Stomach (tissue), 9 donors: ENCODE measurements around the gene PPP2R3B. TPM values are rescaled to one million over a fixed set of nuclear protein-coding genes. Genes with fewer than 3 reads are reported as not detected.
"Not testable (repeated sequence)": the region's sequence is repeated elsewhere in the genome, so short reads cannot be mapped to it uniquely, and the experiment has no call there.

Source experiments
- DNase-seq, 2 donors: peaks; one replicate each; pipeline versions ENCODE4 v3.0.0 to v3.0.0-alpha.2; 2013 to 2019
- H3K27ac ChIP-seq, 5 donors: fragments of 200-600 bp in 4 of 5; sonication (generic) in 4 of 5; one replicate each; pipeline ENCODE4 v1.5.1; 2013 to 2019; ENCODE audit warnings: mild to moderate bottlenecking in 1 of 5, moderate library complexity in 1 of 5
- H3K27me3 ChIP-seq, 3 donors: fragments of 200-600 bp; sonication (generic); one replicate each; pipeline ENCODE4 v1.5.1; 2017 to 2019; ENCODE audit warnings: mixed run types in 1 of 3
- H3K36me3 ChIP-seq, 4 donors: fragments of 200-600 bp; sonication (generic); 1 replicate in 3 of 4; 2 replicates in 1 of 4; pipeline ENCODE4 v1.5.1; 2016 to 2019
- H3K4me1 ChIP-seq, 4 donors: fragments of 200-600 bp; sonication (generic); one replicate each; pipeline ENCODE4 v1.5.1; 2016 to 2019
- H3K4me3 ChIP-seq, 4 donors: fragments of 200-600 bp; sonication (generic) in 3 of 4; one replicate each; pipeline ENCODE4 v1.5.1; 2016 to 2019; ENCODE audit warnings: mild to moderate bottlenecking in 1 of 4
- H3K9me3 ChIP-seq, 4 donors: fragments of 200-600 bp; sonication (generic); one replicate each; pipeline ENCODE4 v1.5.1; 2016 to 2019
- CTCF ChIP-seq, 7 experiments: fragments of 450-650 bp in 4 of 7; fragments of 200-600 bp in 3 of 7; sonication (generic) in 3 of 7; IDR thresholded peaks; one replicate each; pipeline ENCODE4 v1.5.1; 2016 to 2019; ENCODE audit warnings: antibody characterized with exemption in 7 of 7, control low read depth in 2 of 7, mild to moderate bottlenecking in 1 of 7
- EP300 ChIP-seq: sonication (generic); formaldehyde crosslinking; IDR thresholded peaks from one replicate; pipeline ENCODE4 v1.6.1; 2017; ENCODE audit warnings: antibody characterized with exemption
- POLR2A ChIP-seq, 4 donors: fragments of 450-650 bp; IDR thresholded peaks; one replicate each; pipeline ENCODE4 v1.6.1; 2016; ENCODE audit warnings: antibody characterized with exemption in 4 of 4, control low read depth in 2 of 4, mild to moderate bottlenecking in 1 of 4, moderate library complexity in 1 of 4
- POLR2AphosphoS5 ChIP-seq, 3 donors: sonication (generic); formaldehyde crosslinking; IDR thresholded peaks; one replicate each; pipeline ENCODE4 v1.6.1; 2016; ENCODE audit warnings: antibody characterized with exemption in 3 of 3
- WGBS, 5 donors: extraction: QIAGEN DNeasy Blood & Tissue Kit in 3 of 5; methylation state at CpG; one replicate each; pipeline versions ENCODE4 v1.1.5 to v1.1.7; 2013 to 2018; 5-methylcytosine and 5-hydroxymethylcytosine counted together
- intact Hi-C: fragments of 100-400 bp; cut with DNase I; formaldehyde crosslinking; loops from one replicate; pipeline ENCODE4 v1.15.1; 2023; ENCODE audit warnings: low total_unique reads
- polyA plus RNA-seq, 3 donors: library from polyadenylated mRNA; stranded (reverse); fragments of 200-250 nt; gene quantifications; one replicate each; pipeline ENCODE4 v1.2.3, GENCODE V29; 2013
- total RNA-seq, 5 donors: library from RNA; depleted of rRNA; stranded (reverse); fragments of >200 nt; gene quantifications; one replicate each; pipeline versions ENCODE4 v1.1.0 to v1.2.3, GENCODE V29; 2014 to 2016
- donor health status: healthy with polysubstance abuse.
- donor health status: Bipolar disorder and iron deficiency.
- donor health status: healthy.

Gene PPP2R3B
- total and polyA plus RNA-seq, 8 donors: 5.3 to 31.7 (median 15.0) TPM

GRCh38 chrX:307261-308111 is 79.2 kb downstream of the PPP2R3B start:
- DNase-seq: no peak
- Histone ChIP-seq H3K27me3 (no peaks in the 10 kb centered on the region), H3K36me3 (peaks cover 53 to 99% (median 97%) of the 10 kb centered on the region in 4 donors), H3K4me1 (no peaks in the 10 kb centered on the region), H3K4me3 (no peak overlapping the region), H3K27ac (no peak overlapping the region), H3K9me3 (peaks cover 0 to 5% (median 0%) of the 10 kb centered on the region in 4 donors)
- TF ChIP-seq POLR2AphosphoS5 (IDR thresholded peaks at IDR 0.05) (no peak), POLR2A (IDR thresholded peaks at IDR 0.05) (no peak), CTCF (IDR thresholded peaks at IDR 0.05) (no peak), EP300 (no peak)
- intact Hi-C loops: no loop called here
- whole genome bisulfite sequencing, 5 donors: 96 to 98% (median 96%) methylated on average over 30 to 58 of the region's 58 CpGs

GRCh38 chrX:306614-307251 is 80.0 kb downstream of the PPP2R3B start:
- DNase-seq, intact Hi-C loops, H3K4me1 ChIP-seq, H3K27me3 ChIP-seq, H3K27ac ChIP-seq, H3K9me3 ChIP-seq, H3K4me3 ChIP-seq: not testable (repeated sequence)
- peaks cover 49 to 99% (median 97%) of the 10 kb centered on the region in 4 donors for H3K36me3 ChIP-seq
- 86 to 97% (median 95%) methylated on average over 3 of the region's 3 CpGs for WGBS, 5 donors

- DNase-seq, intact Hi-C loops, H3K9me3 ChIP-seq, H3K4me1 ChIP-seq, H3K4me3 ChIP-seq, H3K27ac ChIP-seq, H3K27me3 ChIP-seq: not testable (repeated sequence)
- 92 to 98% (median 97%) methylated on average over 11 to 12 of the region's 12 CpGs for WGBS, 5 donors
- H3K36me3 ChIP-seq: peaks cover 48 to 99% (median 97%) of the 10 kb centered on the region in 4 donors
Observed at GRCh38 chrX:305781-306613, 80.7 kb downstream of the PPP2R3B start.

GRCh38 chrX:302975-303374 is 83.7 kb downstream of the PPP2R3B start:
- intact Hi-C loops: no loop called here
- H3K4me3 ChIP-seq: no peak overlapping the region
- H3K9me3 ChIP-seq: peaks cover 0 to 5% (median 0%) of the 10 kb centered on the region in 4 donors
- 91 to 97% (median 93%) methylated on average over 19 of the region's 19 CpGs for WGBS, 5 donors
- no peaks in the 10 kb centered on the region for H3K27me3 ChIP-seq
- no peak overlapping the region for H3K27ac ChIP-seq
- H3K4me1 ChIP-seq: no peaks in the 10 kb centered on the region
- DNase-seq: no peak
- TF ChIP-seq POLR2A (IDR thresholded peaks at IDR 0.05) (no peak), POLR2AphosphoS5 (IDR thresholded peaks at IDR 0.05) (no peak), CTCF (IDR thresholded peaks at IDR 0.05) (no peak), EP300 (no peak)
- H3K36me3 ChIP-seq: peaks cover 43 to 93% (median 92%) of the 10 kb centered on the region in 4 donors

GRCh38 chrX:300334-300733 is 86.4 kb downstream of the PPP2R3B start:
- H3K4me3 ChIP-seq: no peak overlapping the region
- H3K4me1 ChIP-seq: no peaks in the 10 kb centered on the region
- TF ChIP-seq POLR2A (IDR thresholded peaks at IDR 0.05): no peak
- no peak for TF ChIP-seq CTCF (IDR thresholded peaks at IDR 0.05)
- TF ChIP-seq EP300: no peak
- no peak for TF ChIP-seq POLR2AphosphoS5 (IDR thresholded peaks at IDR 0.05)
- H3K36me3 ChIP-seq: peaks cover 26 to 78% (median 76%) of the 10 kb centered on the region in 4 donors
- no peaks in the 10 kb centered on the region for H3K27me3 ChIP-seq
- no peak for DNase-seq
- 88 to 97% (median 93%) methylated on average over 8 of the region's 8 CpGs for WGBS, 5 donors
- intact Hi-C loops: no loop called here
- H3K9me3 ChIP-seq: no peaks in the 10 kb centered on the region
- H3K27ac ChIP-seq: no peak overlapping the region
